Mesenchymal stem cell (in vitro differentiated cells and primary cell): ENCODE results near the gene CLASP1.

Experiments
- DNase-seq: peaks from one replicate; pipeline ENCODE4 v3.0.0-alpha.2; 2013
- H2AFZ ChIP-seq: one replicate; pipeline ENCODE4 v1.6.1; 2013; ENCODE audit warnings: low read depth, mild to moderate bottlenecking, control low read depth, inconsistent platforms, low read length, moderate library complexity
- H2AK5ac ChIP-seq: 2 replicates; pipeline ENCODE4 v1.6.1; 2013; ENCODE audit warnings: low read length, moderate library complexity, mild to moderate bottlenecking, inconsistent platforms; ENCODE audit not compliant: severe bottlenecking
- H2BK120ac ChIP-seq: one replicate; pipeline ENCODE4 v1.6.1; 2013; ENCODE audit warnings: low read depth, mild to moderate bottlenecking, inconsistent platforms, low read length, moderate library complexity
- H2BK12ac ChIP-seq, 2 experiments: one replicate each; pipeline ENCODE4 v1.6.1; 2013; ENCODE audit warnings: inconsistent platforms in 2 of 2, low read length in 2 of 2, mild to moderate bottlenecking in 2 of 2, moderate library complexity in 2 of 2, control low read depth in 1 of 2
- H2BK15ac ChIP-seq: one replicate; pipeline ENCODE4 v1.6.1; 2013; ENCODE audit warnings: mild to moderate bottlenecking, low read depth, inconsistent platforms; ENCODE audit not compliant: poor library complexity, severe bottlenecking
- H2BK5ac ChIP-seq: 2 replicates; pipeline ENCODE4 v1.6.1; 2013; ENCODE audit warnings: low read depth, mild to moderate bottlenecking, low read length, control low read depth, inconsistent platforms; ENCODE audit not compliant: poor library complexity, severe bottlenecking
- H3K14ac ChIP-seq, 2 experiments: one replicate each; pipeline ENCODE4 v1.6.1; 2013; ENCODE audit warnings: inconsistent platforms in 2 of 2, low read length in 2 of 2, control low read depth in 1 of 2, mild to moderate bottlenecking in 1 of 2, moderate library complexity in 1 of 2
- H3K18ac ChIP-seq, 2 experiments: one replicate each; pipeline ENCODE4 v1.6.1; 2013; ENCODE audit warnings: inconsistent platforms in 2 of 2, low read length in 2 of 2, control low read depth in 1 of 2, low read depth in 1 of 2, mild to moderate bottlenecking in 1 of 2
- H3K23ac ChIP-seq, 2 experiments: one replicate each; pipeline ENCODE4 v1.6.1; 2013; ENCODE audit warnings: inconsistent platforms in 2 of 2, low read length in 2 of 2, mild to moderate bottlenecking in 2 of 2, moderate library complexity in 2 of 2, control low read depth in 1 of 2
- H3K27ac ChIP-seq: 2 replicates; pipeline ENCODE4 v1.5.1; 2013; ENCODE audit warnings: mild to moderate bottlenecking, moderate library complexity, low read length, control low read depth, inconsistent platforms; ENCODE audit not compliant: poor library complexity, severe bottlenecking
- H3K27me3 ChIP-seq, 2 experiments: 2 replicates each; pipeline versions ENCODE4 v1.6.1 to v1.7.0; 2013; ENCODE audit warnings: low read length in 2 of 2, mild to moderate bottlenecking in 2 of 2, moderate library complexity in 2 of 2, control low read depth in 1 of 2, inconsistent platforms in 1 of 2; ENCODE audit not compliant: control insufficient read depth in 1 of 2, insufficient read depth in 1 of 2
- H3K36me3 ChIP-seq, 2 experiments: 2 replicates each; pipeline versions ENCODE4 v1.6.1 to v1.7.0; 2013; ENCODE audit warnings: low read length in 2 of 2, control low read depth in 1 of 2, inconsistent platforms in 1 of 2, low read depth in 1 of 2, mild to moderate bottlenecking in 1 of 2; ENCODE audit not compliant: insufficient read depth in 2 of 2, control insufficient read depth in 1 of 2
- H3K4ac ChIP-seq, 2 experiments: one replicate each; pipeline ENCODE4 v1.6.1; 2013; ENCODE audit warnings: inconsistent platforms in 2 of 2, low read length in 2 of 2, mild to moderate bottlenecking in 2 of 2, moderate library complexity in 2 of 2, control low read depth in 1 of 2, low read depth in 1 of 2
- H3K4me1 ChIP-seq: 2 replicates; pipeline ENCODE4 v1.6.1; 2013; ENCODE audit warnings: low read depth, low read length, control low read depth; ENCODE audit not compliant: control insufficient read depth, insufficient read depth
- H3K4me2 ChIP-seq: 2 replicates; pipeline ENCODE4 v1.6.1; 2013; ENCODE audit warnings: low read length, mild to moderate bottlenecking, inconsistent platforms; ENCODE audit not compliant: poor library complexity, severe bottlenecking
- H3K4me3 ChIP-seq, 2 experiments: 2 replicates each; pipeline versions ENCODE4 v1.5.1 to v1.7.0; 2013; ENCODE audit warnings: low read length in 2 of 2, mild to moderate bottlenecking in 2 of 2, control low read depth in 1 of 2, low read depth in 1 of 2; ENCODE audit not compliant: insufficient read depth in 1 of 2
- H3K79me1 ChIP-seq: replicated peaks from 2 replicates; pipeline ENCODE4 v1.6.1; 2013; ENCODE audit warnings: mild to moderate bottlenecking, control low read depth, low read length, inconsistent platforms; ENCODE audit not compliant: poor library complexity, severe bottlenecking
- H3K9ac ChIP-seq: 2 replicates; pipeline ENCODE4 v1.7.0; 2013; ENCODE audit warnings: mild to moderate bottlenecking, low read length, moderate library complexity
- H3K9me3 ChIP-seq: 2 replicates; pipeline ENCODE4 v1.7.0; 2013; ENCODE audit warnings: mild to moderate bottlenecking, low read length; ENCODE audit not compliant: control insufficient read depth
- H4K8ac ChIP-seq: one replicate; pipeline ENCODE4 v1.6.1; 2013; ENCODE audit warnings: inconsistent platforms, mild to moderate bottlenecking, low read length, moderate library complexity
- H4K91ac ChIP-seq: one replicate; pipeline ENCODE4 v1.6.1; 2013; ENCODE audit warnings: mild to moderate bottlenecking, low read length, inconsistent platforms
- WGBS: methylation state at CpG from one replicate; pipeline ENCODE4 v1.1.7; 2013; ENCODE audit warnings: mixed read lengths; 5-methylcytosine and 5-hydroxymethylcytosine counted together

CLASP1 gene

GRCh38 chr2:121336528-121337294 is 312.6 kb downstream of the CLASP1 start:
- H4K91ac ChIP-seq, result no peak overlapping the region
- no peak overlapping the region for H4K8ac ChIP-seq
- no peak overlapping the region for H3K18ac ChIP-seq
- H3K23ac ChIP-seq, result no peak overlapping the region
- H3K27me3 ChIP-seq, result no peaks in the 10 kb centered on the region
- H3K27ac ChIP-seq, result no peak overlapping the region
- H3K14ac ChIP-seq, result no peak overlapping the region
- no peak overlapping the region for H2BK120ac ChIP-seq
- no peak overlapping the region for H2BK15ac ChIP-seq
- no peak overlapping the region for H3K4me3 ChIP-seq
- no peak overlapping the region for H2BK12ac ChIP-seq
- no peak overlapping the region for H3K9ac ChIP-seq
- 95% methylated on average over 15 of the region's 18 CpGs for WGBS
- no peak overlapping the region for H2BK5ac ChIP-seq
- H2AFZ ChIP-seq, result no peak overlapping the region
- H3K79me1 ChIP-seq, result peaks cover 3% of the 10 kb centered on the region
- no peak overlapping the region for H2AK5ac ChIP-seq
- no peaks in the 10 kb centered on the region for H3K9me3 ChIP-seq
- DNase-seq, result no peak
- no peak overlapping the region for H3K4me2 ChIP-seq
- H3K4me1 ChIP-seq, result peaks cover 20% of the 10 kb centered on the region
- H3K4ac ChIP-seq, result no peak overlapping the region
- H3K36me3 ChIP-seq, result peaks cover 30 to 42% of the 10 kb centered on the region in 2 experiments

GRCh38 chr2:121335294-121336290 is 313.7 kb downstream of the CLASP1 start:
- H3K23ac ChIP-seq, result no peak overlapping the region
- H3K4me2 ChIP-seq, result no peak overlapping the region
- peaks cover 0 to 3% of the 10 kb centered on the region in 2 experiments for H3K27me3 ChIP-seq
- 83% methylated on average over 22 of the region's 22 CpGs for WGBS
- H4K8ac ChIP-seq, result no peak overlapping the region
- no peak overlapping the region for H2BK12ac ChIP-seq
- H3K9ac ChIP-seq, result no peak overlapping the region
- no peak overlapping the region for H3K14ac ChIP-seq
- DNase-seq, result no peak
- H2BK15ac ChIP-seq, result no peak overlapping the region
- no peak overlapping the region for H3K4me3 ChIP-seq
- no peak overlapping the region for H4K91ac ChIP-seq
- H3K27ac ChIP-seq, result no peak overlapping the region
- H3K4me1 ChIP-seq, result peaks cover 18% of the 10 kb centered on the region
- H2AFZ ChIP-seq, result no peak overlapping the region
- peaks cover 24 to 33% of the 10 kb centered on the region in 2 experiments for H3K36me3 ChIP-seq
- H3K4ac ChIP-seq, result no peak overlapping the region
- no peak overlapping the region for H2AK5ac ChIP-seq
- no peaks in the 10 kb centered on the region for H3K9me3 ChIP-seq
- no peak overlapping the region for H3K18ac ChIP-seq
- H3K79me1 ChIP-seq, result no peaks in the 10 kb centered on the region
- H2BK120ac ChIP-seq, result no peak overlapping the region
- no peak overlapping the region for H2BK5ac ChIP-seq

- Histone ChIP-seq H3K4ac (no peak overlapping the region), H2BK15ac (no peak overlapping the region), H3K23ac (no peak overlapping the region), H2AK5ac (no peak overlapping the region), H3K79me1 (no peaks in the 10 kb centered on the region), H2BK12ac (no peak overlapping the region), H2BK5ac (no peak overlapping the region), H3K14ac (no peak overlapping the region), H3K4me1 (peaks cover 18% of the 10 kb centered on the region), H3K9me3 (no peaks in the 10 kb centered on the region), H3K4me3 (no peak overlapping the region), H2BK120ac (no peak overlapping the region), H4K8ac (no peak overlapping the region), H3K18ac (no peak overlapping the region), H4K91ac (no peak overlapping the region), H3K27ac (no peak overlapping the region), H3K27me3 (peaks cover 3 to 4% of the 10 kb centered on the region in 2 experiments), H3K9ac (no peak overlapping the region), H3K4me2 (no peak overlapping the region), H3K36me3 (peaks cover 19 to 24% of the 10 kb centered on the region in 2 experiments), H2AFZ (no peak overlapping the region)
- DNase-seq, result no peak
- WGBS, result 92% methylated on average over 12 of the region's 14 CpGs
These were observed 314.5 kb downstream of the CLASP1 start for GRCh38 chr2:121334581-121335293.
